ENCODE results near the gene GBA2.

Gene GBA2

GRCh38 chr9:35688558-35689541 is 60.2 kb downstream of the GBA2 start:
- no peak for DNase-seq

- no peak for DNase-seq
These were observed 61.0 kb downstream of the GBA2 start for GRCh38 chr9:35687972-35688557.

DNA sequence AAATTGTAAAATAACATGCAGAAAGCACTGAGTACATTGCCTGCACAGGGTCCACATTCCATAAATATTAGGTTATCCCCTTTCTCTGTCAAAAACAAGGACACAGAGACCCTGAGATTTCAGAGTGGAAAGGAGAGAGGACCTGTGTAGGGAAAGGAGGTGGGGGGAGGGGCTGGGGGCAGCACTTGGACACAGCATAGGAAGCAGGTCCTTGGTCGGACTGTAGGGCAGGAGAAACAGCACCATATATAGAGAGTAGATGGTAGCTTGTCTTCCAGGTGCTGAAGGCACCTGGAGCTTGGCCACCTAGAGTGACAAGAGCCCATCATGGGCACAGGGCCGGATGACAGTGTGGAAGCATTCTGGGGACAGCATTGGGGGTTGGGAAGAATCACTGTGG is 61.7 kb downstream of the GBA2 start:
- DNase-seq = no peak
